ENCODE measurements around the gene GEMIN7.

DNA sequence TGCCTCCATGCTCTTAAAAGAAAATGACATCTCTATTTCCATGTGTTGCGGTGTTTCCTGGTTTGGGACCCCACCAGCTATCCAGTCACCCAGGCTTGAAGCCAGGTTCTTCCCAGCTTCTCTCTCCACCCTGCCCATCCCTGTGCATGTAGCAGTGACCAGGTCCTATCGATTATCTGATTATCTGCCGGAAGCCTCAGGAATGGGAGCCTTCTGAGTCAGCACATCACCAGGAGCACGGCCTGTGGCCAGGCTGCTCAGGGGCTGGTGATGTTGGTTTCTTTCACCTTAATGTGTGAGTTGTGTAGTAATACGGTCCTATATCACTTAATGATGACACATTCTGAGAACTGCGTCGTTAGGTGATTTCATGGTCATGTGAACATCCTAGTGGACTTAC lies 47.6 kb downstream of the GEMIN7 start:
- TF ChIP-seq POLR2A (IDR thresholded peaks at IDR 0.05) (no peak), EP300 (IDR thresholded peaks at IDR 0.05) (no peak)
- TF ChIP-seq, protein P1, sequence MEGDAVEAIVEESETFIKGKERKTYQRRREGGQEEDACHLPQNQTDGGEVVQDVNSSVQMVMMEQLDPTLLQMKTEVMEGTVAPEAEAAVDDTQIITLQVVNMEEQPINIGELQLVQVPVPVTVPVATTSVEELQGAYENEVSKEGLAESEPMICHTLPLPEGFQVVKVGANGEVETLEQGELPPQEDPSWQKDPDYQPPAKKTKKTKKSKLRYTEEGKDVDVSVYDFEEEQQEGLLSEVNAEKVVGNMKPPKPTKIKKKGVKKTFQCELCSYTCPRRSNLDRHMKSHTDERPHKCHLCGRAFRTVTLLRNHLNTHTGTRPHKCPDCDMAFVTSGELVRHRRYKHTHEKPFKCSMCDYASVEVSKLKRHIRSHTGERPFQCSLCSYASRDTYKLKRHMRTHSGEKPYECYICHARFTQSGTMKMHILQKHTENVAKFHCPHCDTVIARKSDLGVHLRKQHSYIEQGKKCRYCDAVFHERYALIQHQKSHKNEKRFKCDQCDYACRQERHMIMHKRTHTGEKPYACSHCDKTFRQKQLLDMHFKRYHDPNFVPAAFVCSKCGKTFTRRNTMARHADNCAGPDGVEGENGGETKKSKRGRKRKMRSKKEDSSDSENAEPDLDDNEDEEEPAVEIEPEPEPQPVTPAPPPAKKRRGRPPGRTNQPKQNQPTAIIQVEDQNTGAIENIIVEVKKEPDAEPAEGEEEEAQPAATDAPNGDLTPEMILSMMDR (IDR thresholded peaks at IDR 0.05): no peak
